Left ventricle myocardium inferior (tissue), 1 donor: ENCODE data around the gene NTHL1. TPM values are rescaled to one million over a fixed set of nuclear protein-coding genes. Genes with fewer than 3 reads are reported as not detected.

Source experiments
- DNase-seq: peaks from one replicate; pipeline ENCODE4 v3.0.0-alpha.2; 2020
- H3K27ac ChIP-seq: fragments of 200-600 bp; replicated peaks from 2 replicates; pipeline ENCODE4 v1.8.0; 2021
- H3K27me3 ChIP-seq: fragments of 200-600 bp; 2 replicates; pipeline ENCODE4 v1.8.0; 2021; ENCODE audit warnings: low read depth
- H3K36me3 ChIP-seq: fragments of 200-600 bp; 2 replicates; pipeline ENCODE4 v1.8.0; 2021
- H3K4me1 ChIP-seq: fragments of 200-600 bp; 2 replicates; pipeline ENCODE4 v1.8.0; 2021
- H3K4me3 ChIP-seq: fragments of 200-600 bp; 2 replicates; pipeline ENCODE4 v1.8.0; 2021; ENCODE audit warnings: mild to moderate bottlenecking, moderate library complexity
- H3K9me3 ChIP-seq: fragments of 200-600 bp; replicated peaks from 2 replicates; pipeline ENCODE4 v1.8.0; 2021
- intact Hi-C: fragments of 100-400 bp; cut with micrococcal nuclease; formaldehyde crosslinking; loops from one replicate; pipeline ENCODE4 v1.11.0; 2022
- total RNA-seq: library from RNA; stranded (reverse); fragmentation: NEBNext Ultra II Directional; extraction: Animal tissue kit (Norgen Biotek cat#: 25700); gene quantifications from one replicate; pipeline ENCODE4 v1.2.1, GENCODE V29; 2021
- TF ChIP-seq, protein P1 (sequence below): fragments of 200-600 bp; IDR thresholded peaks from 2 replicates; pipeline ENCODE4 v1.8.0; 2021; ENCODE audit warnings: antibody characterized with exemption, mild to moderate bottlenecking, borderline replicate concordance
- donor health status: DM: no; HTN: yes; CAD: no; lungs with severe emphysema.

NTHL1 gene
- total RNA-seq, 1 donor from 2014 or later: 21.7 TPM

- H3K9me3 ChIP-seq: no peaks in the 10 kb centered on the region
- intact Hi-C loops: no loop called here
- TF ChIP-seq, protein P1, sequence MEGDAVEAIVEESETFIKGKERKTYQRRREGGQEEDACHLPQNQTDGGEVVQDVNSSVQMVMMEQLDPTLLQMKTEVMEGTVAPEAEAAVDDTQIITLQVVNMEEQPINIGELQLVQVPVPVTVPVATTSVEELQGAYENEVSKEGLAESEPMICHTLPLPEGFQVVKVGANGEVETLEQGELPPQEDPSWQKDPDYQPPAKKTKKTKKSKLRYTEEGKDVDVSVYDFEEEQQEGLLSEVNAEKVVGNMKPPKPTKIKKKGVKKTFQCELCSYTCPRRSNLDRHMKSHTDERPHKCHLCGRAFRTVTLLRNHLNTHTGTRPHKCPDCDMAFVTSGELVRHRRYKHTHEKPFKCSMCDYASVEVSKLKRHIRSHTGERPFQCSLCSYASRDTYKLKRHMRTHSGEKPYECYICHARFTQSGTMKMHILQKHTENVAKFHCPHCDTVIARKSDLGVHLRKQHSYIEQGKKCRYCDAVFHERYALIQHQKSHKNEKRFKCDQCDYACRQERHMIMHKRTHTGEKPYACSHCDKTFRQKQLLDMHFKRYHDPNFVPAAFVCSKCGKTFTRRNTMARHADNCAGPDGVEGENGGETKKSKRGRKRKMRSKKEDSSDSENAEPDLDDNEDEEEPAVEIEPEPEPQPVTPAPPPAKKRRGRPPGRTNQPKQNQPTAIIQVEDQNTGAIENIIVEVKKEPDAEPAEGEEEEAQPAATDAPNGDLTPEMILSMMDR: peak; percentile 39
- H3K36me3 ChIP-seq: peaks cover 84% of the 10 kb centered on the region
- H3K27ac ChIP-seq: no peak overlapping the region
- H3K4me1 ChIP-seq: no peaks in the 10 kb centered on the region
- no peak overlapping the region for H3K4me3 ChIP-seq
- no peak for DNase-seq
- H3K27me3 ChIP-seq: no peaks in the 10 kb centered on the region
These were observed 8.4 kb upstream of the NTHL1 start for GRCh38 chr16:2056077-2056476.

- Histone ChIP-seq H3K4me1 (no peaks in the 10 kb centered on the region), H3K9me3 (no peaks in the 10 kb centered on the region), H3K27ac (no peak overlapping the region), H3K36me3 (peaks cover 80% of the 10 kb centered on the region), H3K27me3 (no peaks in the 10 kb centered on the region), H3K4me3 (no peak overlapping the region)
- intact Hi-C loops: no loop called here
- TF ChIP-seq, protein P1: no peak
- no peak for DNase-seq
These were observed 7.1 kb upstream of the NTHL1 start for GRCh38 chr16:2054543-2055245.

DNA sequence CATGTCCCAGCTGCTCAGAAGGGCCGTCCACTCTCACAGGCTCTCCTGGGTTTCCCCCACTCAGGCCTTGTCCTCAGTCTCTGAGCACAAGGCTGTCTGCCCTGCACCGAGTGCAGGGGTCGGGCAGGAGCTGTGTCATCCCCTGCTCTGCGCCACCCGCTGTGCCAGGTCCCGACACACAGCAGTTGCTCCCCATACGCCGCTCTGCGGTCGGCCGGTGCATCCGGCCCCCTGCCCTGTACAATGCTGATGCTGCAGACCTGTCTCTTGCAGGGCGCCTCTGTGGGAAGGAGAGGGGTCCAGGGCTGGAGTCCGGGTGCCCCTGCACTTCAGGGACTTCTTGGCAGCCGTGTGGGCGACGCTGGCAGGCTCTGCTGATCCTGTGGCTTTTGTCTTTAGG, 6.3 kb upstream of the NTHL1 start:
- TF ChIP-seq, protein P1: no peak
- intact Hi-C loops: no loop called here
- H3K36me3 ChIP-seq: peaks cover 74% of the 10 kb centered on the region

GRCh38 chr16:2053211-2053610, 5.6 kb upstream of the NTHL1 start:
- Histone ChIP-seq H3K27me3 (no peaks in the 10 kb centered on the region), H3K27ac (no peak overlapping the region), H3K4me3 (no peak overlapping the region), H3K4me1 (peaks cover 12% of the 10 kb centered on the region), H3K9me3 (no peaks in the 10 kb centered on the region), H3K36me3 (peaks cover 67% of the 10 kb centered on the region)
- TF ChIP-seq, protein P1: no peak
- intact Hi-C loops: no loop called here
- DNase-seq: no peak

More for the DNA sequence above, 6.3 kb upstream of the NTHL1 start:
- H3K27me3 ChIP-seq: no peaks in the 10 kb centered on the region
- no peak overlapping the region for H3K27ac ChIP-seq
- H3K9me3 ChIP-seq: no peaks in the 10 kb centered on the region
- DNase-seq: no peak
- peaks cover 5% of the 10 kb centered on the region for H3K4me1 ChIP-seq
- H3K4me3 ChIP-seq: no peak overlapping the region

DNA sequence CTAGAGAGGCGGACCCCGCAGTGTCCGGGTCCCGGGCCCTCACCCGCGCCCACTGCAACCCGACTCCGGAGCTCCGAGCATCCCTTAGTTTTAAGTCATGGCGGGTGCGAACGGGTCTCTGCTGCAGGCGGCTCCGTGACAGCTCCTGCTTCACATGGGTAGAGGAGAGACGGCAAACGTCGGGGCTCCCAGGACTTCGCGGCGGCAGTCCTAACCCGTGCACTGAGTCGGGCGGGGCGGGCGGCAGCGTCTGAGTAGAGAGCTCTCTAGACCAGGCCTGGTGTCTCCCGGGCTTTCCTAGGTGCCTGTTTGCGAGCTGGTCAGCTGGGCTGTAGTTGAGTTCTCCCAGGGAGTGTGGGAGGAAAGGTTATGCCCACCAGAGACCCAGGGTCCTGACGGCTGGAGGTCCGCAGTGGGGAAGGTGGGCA, 496 bp upstream of the NTHL1 start:
- TF ChIP-seq, protein P1: no peak
- Histone ChIP-seq H3K27ac (peak overlapping the region; percentile 96), H3K9me3 (no peaks in the 10 kb centered on the region), H3K4me3 (peak overlapping the region; percentile 91), H3K36me3 (peaks cover 30% of the 10 kb centered on the region), H3K27me3 (no peaks in the 10 kb centered on the region), H3K4me1 (peaks cover 60% of the 10 kb centered on the region)
- DNase-seq: no peak
- intact Hi-C loops: no loop called here
